ENCODE measurements around the gene DGKA. TPM values are rescaled to one million over a fixed set of nuclear protein-coding genes. Genes with fewer than 3 reads are reported as not detected.

The DGKA gene
- total RNA-seq, 4 donors from 2014 or later: 1.9 to 5.0 (median 2.6) TPM

GRCh38 chr12:55993230-55993853 is 62.4 kb downstream of the DGKA start:
- TF ChIP-seq POLR2A (IDR thresholded peaks at IDR 0.05) (no peak), CTCF (IDR thresholded peaks at IDR 0.05 in 4 of 5, conservative IDR thresholded peaks at IDR 0.05 in 1 of 5) (no peak)
- Histone ChIP-seq H3K9me3 (no peaks in the 10 kb centered on the region), H3K36me3 (peaks cover 13 to 66% of the 10 kb centered on the region in 2 donors), H3K4me3 (no peak overlapping the region), H3K27me3 (no peaks in the 10 kb centered on the region), H3K27ac (no peak overlapping the region), H3K4me1 (peaks cover 11 to 12% of the 10 kb centered on the region in 2 donors)
- DNase-seq: no peak
- intact Hi-C loops (cut with DNase I; ENCODE audit: low total_unique reads): no loop called here
- in situ Hi-C loops (cut with MboI; ENCODE audit: low sequenced_read_pairs in 4 of 4): no loop called here
- ATAC-seq: no peak

- no peak for DNase-seq
- in situ Hi-C loops (cut with MboI; ENCODE audit: low sequenced_read_pairs in 4 of 4) (loop anchor here in 1 of 4 donors (5.0 kb wide), 1 partner anchor 47 kb away; the partner anchor contains the start of gene RPS26), intact Hi-C loops (cut with DNase I; ENCODE audit: low total_unique reads) (loop anchor here (5.0 kb wide), 1 partner anchor 107 kb away; the partner anchor contains the start of gene PA2G4)
- Histone ChIP-seq H3K4me1 (peaks cover 12 to 14% of the 10 kb centered on the region in 2 donors), H3K27ac (no peak overlapping the region), H3K36me3 (peaks cover 13 to 47% of the 10 kb centered on the region in 2 donors), H3K4me3 (no peak overlapping the region), H3K9me3 (no peaks in the 10 kb centered on the region), H3K27me3 (no peaks in the 10 kb centered on the region)
- no peak for ATAC-seq
- TF ChIP-seq POLR2A (IDR thresholded peaks at IDR 0.05) (no peak), CTCF (IDR thresholded peaks at IDR 0.05 in 4 of 5, conservative IDR thresholded peaks at IDR 0.05 in 1 of 5) (no peak)
These were observed 64.4 kb downstream of the DGKA start for GRCh38 chr12:55995366-55995765.

GRCh38 chr12:55996201-55996714 is 65.3 kb downstream of the DGKA start:
- intact Hi-C loops (cut with DNase I; ENCODE audit: low total_unique reads): loop anchor here (1.0 to 5.0 kb wide), 2 partner anchors 45 to 106 kb away; partner anchors contain the start of genes PA2G4 and RPS26
- Histone ChIP-seq H3K36me3 (peaks cover 5 to 38% of the 10 kb centered on the region in 2 donors), H3K27me3 (no peaks in the 10 kb centered on the region), H3K4me1 (peaks cover 12 to 14% of the 10 kb centered on the region in 2 donors), H3K9me3 (no peaks in the 10 kb centered on the region), H3K27ac (peak overlapping the region; percentile 83 to 96 (median 90)), H3K4me3 (peak overlapping the region; percentile 66 to 83 (median 77))
- TF ChIP-seq CTCF (IDR thresholded peaks at IDR 0.05 in 4 of 5, conservative IDR thresholded peaks at IDR 0.05 in 1 of 5): peak; percentile 72 to 85 (median 74)
- TF ChIP-seq POLR2A (IDR thresholded peaks at IDR 0.05): no peak
- ATAC-seq (peak; percentile 40 to 50), DNase-seq (peak in 1 of 2 donors; percentile 46)
- in situ Hi-C loops (cut with MboI; ENCODE audit: low sequenced_read_pairs in 4 of 4): loop anchor here in 1 of 4 donors (5.0 kb wide), 1 partner anchor 46 kb away; the partner anchor contains the start of gene RPS26

GRCh38 chr12:55996715-55997534 is 66.0 kb downstream of the DGKA start, which contains the start of gene SUOX:
Gene SUOX (plus strand): TSS chr12:55997276. CDS start chr12:56002222, 4,946 bp downstream.
- DNase-seq (peak; percentile 97 to 99), ATAC-seq (peak; percentile 99 to 100)
- intact Hi-C loops (cut with DNase I; ENCODE audit: low total_unique reads): loop anchor here (1.0 to 5.0 kb wide), 4 partner anchors 10 to 105 kb away; partner anchors contain the start of genes PA2G4, RAB5B and RPS26
- in situ Hi-C loops (cut with MboI; ENCODE audit: low sequenced_read_pairs in 4 of 4): loop anchor here in 1 of 4 donors (5.0 kb wide), 1 partner anchor 45 kb away; the partner anchor contains the start of gene RPS26
- peaks cover 3 to 33% of the 10 kb centered on the region in 2 donors for H3K36me3 ChIP-seq
- peaks cover 12 to 14% of the 10 kb centered on the region in 2 donors for H3K4me1 ChIP-seq
- H3K27me3 ChIP-seq: no peaks in the 10 kb centered on the region
- peak within 1 kb of the TSS; percentile 66 to 83 (median 77) for H3K4me3 ChIP-seq
- peak; percentile 45 to 58 for TF ChIP-seq POLR2A (IDR thresholded peaks at IDR 0.05)
- no peak for TF ChIP-seq CTCF (IDR thresholded peaks at IDR 0.05 in 4 of 5, conservative IDR thresholded peaks at IDR 0.05 in 1 of 5)
- H3K9me3 ChIP-seq: no peaks in the 10 kb centered on the region
- H3K27ac ChIP-seq: peak within 1 kb of the TSS; percentile 83 to 96 (median 90)
